H1 (cell line): ENCODE results near the gene PLEKHG5. TPM values are rescaled to one million over a fixed set of nuclear protein-coding genes. Genes with fewer than 3 reads are reported as not detected.

Experiments used
- CTCF ChIA-PET: fragments of 300-600 bp; sonication (Branson Sonifier 250); formaldehyde crosslinking; loops from one replicate; lab custom pipeline; 2021; ENCODE audit not compliant: partially characterized antibody; lab: Charles Lee
- POLR2A ChIA-PET: fragments of 300-600 bp; sonication (Branson Sonifier 250); formaldehyde crosslinking; loops from one replicate; lab custom pipeline; 2021; ENCODE audit warnings: inconsistent platforms; ENCODE audit not compliant: partially characterized antibody; lab: Charles Lee
- DNase-seq, 2 experiments: peaks; one replicate each; pipeline versions ENCODE4 v3.0.0 to v3.0.0-alpha.2; 2010 to 2022; ENCODE audit warnings: low spot score in 2 of 2, low read depth in 1 of 2, mixed read lengths in 1 of 2
- FAIRE-seq: peaks from 2 replicates; lab custom pipeline; 2011; peaks lifted over from hg19 to GRCh38; lab: Jason Lieb, UNC
- H2AFZ ChIP-seq: 2 replicates; pipeline ENCODE4 v1.8.1; 2012; ENCODE audit warnings: low read length, inconsistent platforms
- H2AK5ac ChIP-seq: 2 replicates; pipeline ENCODE4 v1.6.1; 2013; ENCODE audit warnings: low read depth, low read length
- H2BK120ac ChIP-seq: replicated peaks from 2 replicates; pipeline ENCODE3; 2013; ENCODE audit warnings: low read depth, low read length, inconsistent platforms
- H2BK12ac ChIP-seq: 2 replicates; pipeline ENCODE4 v1.6.1; 2013; ENCODE audit warnings: low read depth, low read length
- H2BK15ac ChIP-seq: 2 replicates; pipeline ENCODE4 v1.6.1; 2013; ENCODE audit warnings: low read length
- H2BK20ac ChIP-seq: 2 replicates; pipeline ENCODE4 v1.6.1; 2013; ENCODE audit warnings: low read length
- H2BK5ac ChIP-seq: 2 replicates; pipeline ENCODE4 v1.6.1; 2013; ENCODE audit warnings: low read depth, low read length
- H3K14ac ChIP-seq: 2 replicates; pipeline ENCODE4 v1.6.1; 2013; ENCODE audit warnings: inconsistent platforms; ENCODE audit not compliant: insufficient read length
- H3K18ac ChIP-seq: 2 replicates; pipeline ENCODE4 v1.6.1; 2013; ENCODE audit warnings: low read length; ENCODE audit errors: extremely low read depth
- H3K23ac ChIP-seq: 2 replicates; pipeline ENCODE4 v1.6.1; 2013; ENCODE audit warnings: inconsistent platforms; ENCODE audit not compliant: insufficient read length
- H3K23me2 ChIP-seq: 2 replicates; pipeline ENCODE4 v1.6.1; 2013; ENCODE audit warnings: low read depth, low read length
- H3K27ac ChIP-seq: 2 replicates; pipeline ENCODE4 v1.6.1; 2011; ENCODE audit warnings: low read depth, low read length, inconsistent platforms
- H3K27me3 ChIP-seq, 4 experiments: replicated peaks in 1 of 4; 1 replicate in 1 of 4; 2 replicates in 3 of 4; pipeline versions ENCODE4 v1.6.1 to v1.8.1; 2011 to 2013; ENCODE audit warnings: low read length in 3 of 4, mild to moderate bottlenecking in 3 of 4, inconsistent platforms in 2 of 4, mixed read lengths in 2 of 4, moderate library complexity in 1 of 4; ENCODE audit not compliant: control insufficient read depth in 3 of 4, insufficient read depth in 3 of 4; ENCODE audit errors: extremely low read depth in 1 of 4
- H3K36me3 ChIP-seq, 4 experiments: 2 replicates each; pipeline versions ENCODE4 v1.6.1 to v1.8.1; 2011 to 2013; ENCODE audit warnings: mild to moderate bottlenecking in 4 of 4, low read length in 3 of 4, moderate library complexity in 2 of 4, control low read depth in 1 of 4, inconsistent platforms in 1 of 4; ENCODE audit not compliant: insufficient read depth in 4 of 4, control insufficient read depth in 2 of 4
- H3K4ac ChIP-seq: replicated peaks from 2 replicates; pipeline ENCODE3; 2013; ENCODE audit warnings: low read length, low read depth, mixed read lengths, inconsistent platforms; ENCODE audit not compliant: insufficient read length
- H3K4me1 ChIP-seq, 4 experiments: replicated peaks in 1 of 4; 1 replicate in 1 of 4; 2 replicates in 3 of 4; pipeline versions ENCODE4 v1.6.1 to v1.8.1; 2011 to 2013; ENCODE audit warnings: low read length in 3 of 4, inconsistent platforms in 2 of 4, mixed read lengths in 1 of 4; ENCODE audit not compliant: insufficient read depth in 4 of 4, control insufficient read depth in 3 of 4
- H3K4me2 ChIP-seq, 2 experiments: 2 replicates each; pipeline versions ENCODE4 v1.6.1 to v1.8.1; 2011 to 2013; ENCODE audit warnings: low read depth in 2 of 2, low read length in 2 of 2, control low read depth in 1 of 2, inconsistent platforms in 1 of 2, mild to moderate bottlenecking in 1 of 2; ENCODE audit not compliant: insufficient read depth in 1 of 2
- H3K4me3 ChIP-seq, 4 experiments: fragments of 200-600, 300-600 bp in 1 of 4; sonication (generic), shearing (Covaris generic), sonication (Bioruptor Twin) in 1 of 4; 2 replicates each; pipeline versions ENCODE4 v1.5.1 to v1.8.1; 2011 to 2016; ENCODE audit warnings: low read length in 4 of 4, low read depth in 3 of 4, control low read depth in 2 of 4, inconsistent platforms in 2 of 4, mild to moderate bottlenecking in 2 of 4, mixed read lengths in 1 of 4, moderate library complexity in 1 of 4; ENCODE audit not compliant: insufficient read depth in 2 of 4; ENCODE audit errors: extremely low read depth in 1 of 4
- H3K56ac ChIP-seq: replicated peaks from 2 replicates; pipeline ENCODE3; 2013; ENCODE audit warnings: low read depth, mild to moderate bottlenecking, mixed read lengths, low read length, inconsistent platforms; ENCODE audit not compliant: insufficient read length
- H3K79me1 ChIP-seq: 2 replicates; pipeline ENCODE4 v1.6.1; 2013; ENCODE audit warnings: low read depth, low read length, control low read depth
- H3K79me2 ChIP-seq, 2 experiments: 2 replicates each; pipeline versions ENCODE4 v1.6.1 to v1.8.1; 2012 to 2013; ENCODE audit warnings: low read length in 2 of 2, mild to moderate bottlenecking in 2 of 2, inconsistent platforms in 1 of 2; ENCODE audit not compliant: insufficient read depth in 2 of 2, control insufficient read depth in 1 of 2
- H3K9ac ChIP-seq, 4 experiments: replicated peaks in 1 of 4; 1 replicate in 1 of 4; 2 replicates in 3 of 4; pipeline versions ENCODE4 v1.6.1 to v1.8.1; 2011 to 2013; ENCODE audit warnings: low read depth in 3 of 4, low read length in 3 of 4, control low read depth in 2 of 4, mild to moderate bottlenecking in 2 of 4, moderate library complexity in 2 of 4, inconsistent platforms in 1 of 4; ENCODE audit errors: extremely low read depth in 1 of 4
- H3K9me3 ChIP-seq, 2 experiments: 2 replicates each; pipeline versions ENCODE4 v1.6.1 to v1.8.1; 2012 to 2013; ENCODE audit warnings: mild to moderate bottlenecking in 2 of 2, moderate library complexity in 2 of 2, control low read depth in 1 of 2, inconsistent platforms in 1 of 2, low read depth in 1 of 2, low read length in 1 of 2, mixed read lengths in 1 of 2; ENCODE audit not compliant: insufficient read depth in 2 of 2
- H4K20me1 ChIP-seq, 2 experiments: replicated peaks in 1 of 2; 2 replicates each; pipeline versions ENCODE3 to v1.8.1; 2011 to 2013; ENCODE audit warnings: inconsistent platforms in 2 of 2, low read length in 2 of 2, mild to moderate bottlenecking in 1 of 2; ENCODE audit not compliant: insufficient read depth in 2 of 2, control insufficient read depth in 1 of 2
- H4K5ac ChIP-seq: 2 replicates; pipeline ENCODE4 v1.6.1; 2013; ENCODE audit warnings: low read length, low read depth, mixed read lengths, inconsistent platforms; ENCODE audit not compliant: insufficient read length
- H4K8ac ChIP-seq: 2 replicates; pipeline ENCODE4 v1.8.0; 2013; ENCODE audit warnings: mild to moderate bottlenecking, moderate library complexity, low read length, inconsistent platforms; ENCODE audit not compliant: insufficient read depth; ENCODE audit errors: extremely low read depth
- H4K91ac ChIP-seq: replicated peaks from 2 replicates; pipeline ENCODE3; 2013; ENCODE audit warnings: low read length, mixed read lengths, inconsistent platforms; ENCODE audit not compliant: insufficient read length
- CTBP2 ChIP-seq: IDR thresholded peaks from 2 replicates; pipeline ENCODE4 v1.7.0; 2011; ENCODE audit warnings: borderline replicate concordance, mild to moderate bottlenecking, moderate library complexity, mixed read lengths, low read length; ENCODE audit not compliant: insufficient read depth, insufficient read length
- KDM5A ChIP-seq: fragments of 200-600 bp; IDR thresholded peaks from 2 replicates; pipeline ENCODE4 v1.7.1; 2012; ENCODE audit warnings: mild to moderate bottlenecking, low read length, inconsistent platforms, mixed read lengths
- SIRT6 ChIP-seq: IDR thresholded peaks from one replicate; pipeline ENCODE4 v1.7.1; 2012; ENCODE audit warnings: low read length, inconsistent platforms
- WGBS, 2 experiments: shearing (Covaris generic) in 1 of 2; methylation state at CpG; one replicate each; pipeline versions ENCODE4 v1.1.6 to v1.1.7; 2013 to 2015; ENCODE audit warnings: low lambda C conversion rate in 2 of 2, mixed read lengths in 2 of 2, inconsistent platforms in 1 of 2, low coverage in 1 of 2, missing lambda C conversion rate in 1 of 2; ENCODE audit not compliant: insufficient replicate concordance in 2 of 2, insufficient coverage in 1 of 2, insufficient read length in 1 of 2; ENCODE audit errors: extremely low coverage in 1 of 2, missing lambda C conversion rate in 1 of 2; 5-methylcytosine and 5-hydroxymethylcytosine counted together
- polyA plus RNA-seq, 7 experiments: library from polyadenylated mRNA; depleted of rRNA in 3 of 7; stranded (reverse) in 5 of 7; unstranded in 2 of 7; fragments of >200 nt in 5 of 7; fragments of 200-250 nt in 2 of 7; gene quantifications; 1 replicate in 5 of 7; 2 replicates in 1 of 7; 4 replicates in 1 of 7; pipeline versions ENCODE4 v1.2.1 to v1.2.3, GENCODE V29; 2011 to 2013; ENCODE audit warnings: missing spikeins in 2 of 7, mixed read lengths in 2 of 7
- total RNA-seq: library from RNA; stranded (reverse); fragmentation: NEBNext Ultra II Directional; extraction: Animal tissue kit (Norgen Biotek cat#: 25700); gene quantifications from 2 replicates; pipeline ENCODE4 v1.2.1, GENCODE V29; 2021
- TF ChIP-seq, protein P1 (sequence below): IDR thresholded peaks from 2 replicates; pipeline ENCODE4 v1.6.1; 2012; ENCODE audit warnings: low read length, inconsistent platforms

Gene PLEKHG5
- total and polyA plus RNA-seq, 2 of the 8 experiments (the other 6 are each of a cell fraction or from before 2014, with no cell fraction given): 10.4 to 13.8 TPM

- peak overlapping the region; percentile 88; the same call in 1 of the 2 replicates for H2BK15ac ChIP-seq
- H3K4me2 ChIP-seq: no peak overlapping the region; a peak in 1 of 4 replicates
- H2BK5ac ChIP-seq: no peak overlapping the region
- H3K36me3 ChIP-seq: peaks cover 0 to 8% (median 0%) of the 10 kb centered on the region in 4 experiments; a peak in 1 of 8 replicates
- H2AFZ ChIP-seq: no peak overlapping the region
- no peak overlapping the region for H3K27ac ChIP-seq
- H3K79me2 ChIP-seq: no peaks in the 10 kb centered on the region
- H2AK5ac ChIP-seq: no peak overlapping the region
- DNase-seq: no peak
- H3K4ac ChIP-seq: no peak overlapping the region
- no peaks in the 10 kb centered on the region for H3K9me3 ChIP-seq
- no peak overlapping the region for H3K14ac ChIP-seq
- H3K79me1 ChIP-seq: no peaks in the 10 kb centered on the region
- H3K4me1 ChIP-seq: peaks cover 6 to 22% (median 10%) of the 10 kb centered on the region in 4 experiments
- TF ChIP-seq, protein P1, sequence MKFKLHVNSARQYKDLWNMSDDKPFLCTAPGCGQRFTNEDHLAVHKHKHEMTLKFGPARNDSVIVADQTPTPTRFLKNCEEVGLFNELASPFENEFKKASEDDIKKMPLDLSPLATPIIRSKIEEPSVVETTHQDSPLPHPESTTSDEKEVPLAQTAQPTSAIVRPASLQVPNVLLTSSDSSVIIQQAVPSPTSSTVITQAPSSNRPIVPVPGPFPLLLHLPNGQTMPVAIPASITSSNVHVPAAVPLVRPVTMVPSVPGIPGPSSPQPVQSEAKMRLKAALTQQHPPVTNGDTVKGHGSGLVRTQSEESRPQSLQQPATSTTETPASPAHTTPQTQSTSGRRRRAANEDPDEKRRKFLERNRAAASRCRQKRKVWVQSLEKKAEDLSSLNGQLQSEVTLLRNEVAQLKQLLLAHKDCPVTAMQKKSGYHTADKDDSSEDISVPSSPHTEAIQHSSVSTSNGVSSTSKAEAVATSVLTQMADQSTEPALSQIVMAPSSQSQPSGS: no peak
- TF ChIP-seq KDM5A: no peak
- TF ChIP-seq SIRT6: no peak
- no peak for TF ChIP-seq CTBP2
- TF ChIP-seq, all 59 proteins: peak for 0
- Histone ChIP-seq H2BK12ac (no peak overlapping the region), H3K27me3 (peaks cover 57 to 84% (median 81%) of the 10 kb centered on the region in 4 experiments), H4K91ac (no peak overlapping the region), H4K20me1 (peaks cover 0 to 7% of the 10 kb centered on the region in 2 experiments), H3K9ac (no peak overlapping the region), H2BK20ac (0 out of 2 replicates have a peak overlapping the region, but pooled peaks have one; percentile 80), H3K4me3 (peak overlapping the region in 1 of 4 experiments; percentile 60; a peak in 1 of 8 replicates), H4K8ac (no peak overlapping the region), H4K5ac (no peak overlapping the region), H3K56ac (no peak overlapping the region), H2BK120ac (no peak overlapping the region), H3K23me2 (peaks cover 11% of the 10 kb centered on the region; the same call in 1 of the 2 replicates), H3K18ac (no peak overlapping the region), H3K23ac (no peak overlapping the region)
- CTCF ChIA-PET: interaction anchor here (0.6 to 58.4 kb wide), 9 partner anchors 8 to 1643 kb away, joined by 3 to 1769 read pairs (median 5); partner anchors contain the start of gene RNF207
- FAIRE-seq: no peak
- POLR2A ChIA-PET: interaction anchor here (1.0 to 1.9 kb wide), 2 partner anchors 24 to 30 kb away, joined by 3 to 4 read pairs; partner anchors contain the start of gene ACOT7
- WGBS, 2 experiments: 85% methylated on average over 8 of the region's 8 CpGs; no CpG with 5 or more reads in 1 of the 2 experiments
Observed at GRCh38 chr1:6417961-6418667, 73.4 kb downstream of the PLEKHG5 start.
